Kidney tubule cell (primary cell): ENCODE data around the gene EGLN1.
A peak's percentile ranks its signal among the peaks of the same experiment; 100 is the strongest.
"Not testable (repeated sequence)": the region's sequence is repeated elsewhere in the genome, so short reads cannot be mapped to it uniquely, and the experiment has no call there.

Experiments used
- DNase-seq: peaks from one replicate; pipeline ENCODE4 v3.0.0-alpha.2; 2018; ENCODE audit warnings: low spot score

EGLN1 gene

DNA sequence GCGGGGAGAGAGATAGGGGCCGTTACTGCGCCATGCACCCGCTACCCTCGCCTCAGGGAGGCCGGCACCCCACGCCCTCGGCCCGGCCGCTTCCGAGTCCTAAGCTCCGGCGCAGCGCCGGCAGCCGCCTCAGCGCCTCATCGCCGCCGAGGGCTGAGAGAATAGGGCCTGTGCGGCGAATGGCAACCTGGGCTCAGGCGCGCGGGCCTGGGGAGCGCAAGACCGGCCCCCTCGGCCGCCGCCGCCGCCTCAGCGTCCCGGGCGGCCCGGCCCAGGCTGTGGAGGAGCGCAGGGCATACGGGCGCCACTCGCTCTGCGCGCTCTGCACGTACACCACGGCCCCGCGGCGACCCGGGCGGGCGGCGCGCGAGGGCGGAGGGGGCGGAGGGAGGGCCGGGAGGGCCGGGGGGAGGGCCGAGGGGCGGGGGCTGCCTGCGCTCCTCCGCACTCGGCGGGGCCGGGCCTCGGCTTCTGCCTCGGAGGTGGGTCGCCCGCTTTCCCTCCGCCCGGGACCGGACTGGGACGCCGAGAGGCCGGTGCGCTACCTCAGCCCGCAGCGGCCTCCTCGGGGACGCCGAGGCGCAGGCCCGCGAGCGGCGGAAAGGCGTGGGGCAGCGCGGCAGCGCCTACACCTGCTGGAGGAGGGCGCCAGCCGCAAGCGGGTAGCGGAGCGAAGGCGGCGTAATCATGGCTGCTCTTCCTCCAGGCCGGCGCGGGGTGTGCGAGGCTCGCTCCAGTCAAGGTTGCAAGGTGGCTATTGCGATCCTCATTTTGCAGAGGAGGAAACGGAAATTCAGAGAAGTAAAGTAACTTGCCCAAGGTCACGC is at the start of gene EGLN1:
EGLN1 (minus strand) TSS at position 317 of the 827 bp plus-strand sequence. CDS start 399 bp downstream, outside the sequence.
- DNase-seq, result peak; percentile 93

DNA sequence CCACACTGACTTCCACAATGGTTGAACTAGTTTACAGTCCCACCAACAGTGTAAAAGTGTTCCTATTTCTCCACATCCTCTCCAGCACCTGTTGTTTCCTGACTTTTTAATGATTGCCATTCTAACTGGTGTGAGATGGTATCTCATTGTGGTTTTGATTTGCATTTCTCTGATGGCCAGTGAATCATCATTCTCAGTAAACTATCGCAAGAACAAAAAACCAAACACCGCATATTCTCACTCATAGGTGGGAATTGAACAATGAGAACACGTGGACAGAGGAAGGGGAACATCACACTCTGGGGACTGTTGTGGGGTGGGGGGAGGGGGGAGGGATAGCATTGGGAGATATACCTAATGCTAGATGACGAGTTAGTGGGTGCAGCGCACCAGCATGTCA is 49.4 kb upstream of the EGLN1 start:
- DNase-seq, result not testable (repeated sequence)

DNA sequence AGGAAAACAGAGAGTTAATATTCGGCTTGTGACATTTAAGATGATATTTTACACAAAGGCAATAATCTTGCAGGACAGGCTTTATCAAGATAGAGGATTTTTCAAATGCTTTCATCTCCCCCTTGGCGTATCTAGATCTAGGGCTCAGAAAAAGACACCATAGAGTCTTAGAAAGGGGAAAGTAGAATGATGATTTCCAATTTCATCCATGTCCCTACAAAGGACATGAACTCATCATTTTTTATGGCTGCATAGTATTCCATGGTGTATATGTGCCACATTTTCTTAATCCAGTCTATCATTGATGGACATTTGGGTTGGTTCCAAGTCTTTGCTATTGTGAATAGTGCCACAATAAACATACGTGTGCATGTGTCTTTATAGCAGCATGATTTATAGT is 48.9 kb upstream of the EGLN1 start:
- DNase-seq, result not testable (repeated sequence)

DNA sequence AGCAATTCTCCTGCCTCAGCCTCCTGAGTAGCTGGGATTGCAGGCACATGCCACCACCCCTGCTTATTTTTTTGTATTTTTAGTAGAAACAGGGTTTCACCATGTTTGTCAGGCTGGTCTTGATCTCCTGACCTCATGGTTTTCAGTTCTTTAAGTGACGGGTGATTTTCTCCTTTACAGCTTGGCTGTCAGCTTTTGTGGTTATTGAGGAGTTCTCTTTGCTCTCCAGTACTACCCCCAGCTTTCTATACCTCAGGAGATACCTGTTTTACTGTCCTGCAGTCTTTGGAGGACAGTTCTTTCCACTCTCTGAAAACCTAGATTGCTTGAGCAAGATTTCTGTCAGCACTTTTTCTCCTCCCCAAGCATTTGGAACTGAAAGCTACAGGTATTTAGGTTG is 45.9 kb upstream of the EGLN1 start:
- DNase-seq, result no peak

DNA sequence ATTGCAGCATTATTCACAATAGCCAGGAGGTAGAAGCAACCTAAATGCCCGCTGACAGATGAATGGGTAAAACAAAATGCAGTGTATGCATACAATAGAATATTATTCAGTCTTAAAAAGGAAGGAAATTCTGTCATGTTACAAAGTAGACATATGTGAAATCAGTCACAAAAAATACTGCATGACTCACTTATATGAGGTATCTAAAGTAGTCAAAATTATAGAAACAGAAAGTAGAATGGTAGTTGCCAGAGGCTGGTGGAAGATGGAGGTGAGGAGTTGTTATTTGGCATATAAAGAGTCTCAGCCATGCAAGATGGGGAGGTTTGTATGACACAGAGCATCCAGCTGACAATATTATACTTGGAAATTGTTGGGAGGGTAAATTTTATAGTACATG is 43.0 kb upstream of the EGLN1 start:
- DNase-seq, result no peak

DNA sequence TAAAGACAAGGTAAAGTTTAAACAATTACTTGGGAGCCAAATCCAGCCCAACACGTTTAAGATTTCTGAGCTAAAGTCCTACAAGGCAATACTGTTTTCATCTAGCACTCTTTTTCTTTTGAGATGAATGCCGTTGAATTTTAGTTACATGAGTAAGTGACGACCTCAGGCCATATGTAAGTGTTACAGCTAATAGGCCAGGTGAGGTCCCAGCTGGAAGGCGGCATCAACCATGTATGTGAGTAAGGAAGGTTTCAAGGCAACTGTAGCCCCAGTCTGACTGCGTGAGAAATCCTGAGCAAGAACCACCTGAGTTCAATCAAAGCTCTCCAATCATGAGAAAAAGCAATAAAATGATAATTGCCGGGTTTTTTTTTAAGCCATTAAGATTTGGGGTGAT is 41.5 kb upstream of the EGLN1 start:
- no peak for DNase-seq

DNA sequence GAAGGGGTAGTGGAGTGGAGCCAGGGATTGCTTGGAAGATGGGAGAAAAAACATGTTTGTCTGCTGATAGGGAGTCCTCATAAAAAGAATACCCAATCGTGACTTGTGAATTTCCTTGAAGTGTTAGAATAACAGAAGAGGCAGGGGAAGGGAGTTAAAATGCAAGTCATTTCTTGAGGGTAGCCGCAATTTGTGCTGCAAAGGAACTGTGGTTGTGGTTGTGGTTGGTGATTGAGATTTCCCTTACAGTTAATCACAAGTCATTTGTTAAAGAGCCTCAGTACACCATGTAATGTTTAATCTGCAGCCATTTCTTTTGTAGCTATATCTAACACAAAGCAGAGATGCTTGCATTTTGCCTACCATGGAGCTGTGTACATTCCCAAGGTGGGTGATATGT is 38.5 kb upstream of the EGLN1 start:
- DNase-seq, result peak; percentile 25

DNA sequence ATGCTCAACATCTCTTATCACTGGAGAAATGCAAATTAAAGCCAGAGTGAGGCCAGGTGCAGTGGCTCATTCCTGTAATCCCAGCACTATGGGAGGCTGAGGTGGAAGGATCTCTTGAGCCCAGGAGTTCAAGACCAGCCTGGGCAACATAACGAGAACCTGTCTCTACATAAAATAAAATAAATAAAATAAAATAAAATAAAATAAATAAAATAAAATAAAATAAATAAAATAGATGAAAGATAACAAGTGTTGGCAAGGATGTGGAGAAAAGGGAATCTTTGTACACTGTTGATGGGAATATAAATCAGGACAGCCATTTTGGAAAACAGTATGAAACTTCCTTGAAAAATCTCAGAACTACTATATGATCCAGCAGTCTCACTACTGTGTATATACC is 37.4 kb upstream of the EGLN1 start:
- not testable (repeated sequence) for DNase-seq

DNA sequence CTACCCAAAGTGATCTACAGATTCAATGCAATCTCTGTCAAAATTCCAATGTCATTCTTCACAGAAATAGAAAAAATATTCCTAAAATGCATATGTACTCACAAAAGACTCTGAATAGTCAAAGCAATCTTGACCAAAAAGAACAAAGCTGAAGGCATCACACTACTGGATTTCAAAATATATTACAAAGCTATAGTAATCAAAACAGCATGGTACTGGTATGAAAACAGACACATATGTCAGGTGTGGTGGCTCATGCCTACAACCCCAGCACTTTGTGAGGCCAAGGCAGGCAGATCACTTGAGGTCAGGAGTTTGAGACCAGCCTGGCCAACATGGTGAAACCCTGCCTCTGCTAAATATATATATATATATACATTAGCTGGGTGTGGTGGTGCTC is 35.9 kb upstream of the EGLN1 start:
- DNase-seq, result not testable (repeated sequence)

DNA sequence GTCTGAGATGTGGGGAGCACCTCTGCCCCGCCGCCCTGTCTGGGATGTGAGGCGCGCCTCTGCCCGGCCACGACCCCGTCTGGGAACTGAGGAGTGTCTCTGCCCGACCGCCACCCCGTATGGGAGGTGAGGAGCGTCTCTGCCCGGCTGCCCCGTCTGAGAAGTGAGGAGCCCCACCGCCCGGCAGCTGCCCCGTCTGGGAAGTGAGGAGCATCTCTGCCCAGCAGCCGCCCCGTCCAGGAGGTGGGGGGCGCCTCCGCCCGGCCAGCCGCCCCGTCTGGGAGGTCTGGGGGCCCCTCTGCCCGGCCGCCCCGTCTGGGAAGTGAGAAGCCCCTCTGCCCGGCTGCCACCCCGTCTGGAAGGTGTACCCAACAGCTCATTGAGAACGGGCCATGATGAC is 32.0 kb upstream of the EGLN1 start:
- DNase-seq, result not testable (repeated sequence)

DNA sequence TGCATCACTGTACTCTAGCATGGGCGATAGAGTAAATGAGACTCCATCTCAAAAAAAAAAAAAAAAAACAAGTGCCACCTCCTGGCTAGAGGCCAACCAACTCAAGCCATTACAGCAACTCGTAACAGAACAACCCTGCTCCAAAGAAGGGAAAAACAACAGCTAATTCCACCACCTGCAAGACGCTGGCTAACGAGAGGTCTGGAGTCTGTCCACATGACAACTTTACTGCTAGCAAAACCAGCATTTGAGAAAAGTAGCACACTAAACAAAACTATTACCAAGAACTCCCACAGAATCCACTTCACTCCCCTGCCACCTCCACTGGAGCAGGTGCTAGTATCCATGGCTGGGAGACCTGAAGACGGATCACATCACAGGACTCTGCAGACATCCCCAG is 24.1 kb upstream of the EGLN1 start:
- no peak for DNase-seq

DNA sequence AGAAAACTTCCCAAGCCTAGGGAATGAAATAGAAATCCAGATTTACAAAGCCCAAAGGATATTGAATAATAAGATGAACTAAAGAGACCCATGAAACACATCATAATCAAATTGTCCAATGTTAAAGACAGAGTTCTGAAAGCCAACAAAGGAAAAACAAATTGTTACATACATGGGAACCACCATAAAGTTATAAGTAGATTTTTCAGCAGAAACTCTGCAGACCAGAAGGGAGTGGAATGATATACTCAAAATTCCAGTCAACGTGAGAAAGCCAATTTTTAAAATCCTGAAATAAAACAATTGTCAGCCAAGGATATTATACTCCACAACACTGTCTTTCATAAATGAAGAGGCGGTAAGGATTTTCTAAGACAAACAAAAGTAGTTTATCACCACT is 22.0 kb upstream of the EGLN1 start:
- DNase-seq, result no peak

DNA sequence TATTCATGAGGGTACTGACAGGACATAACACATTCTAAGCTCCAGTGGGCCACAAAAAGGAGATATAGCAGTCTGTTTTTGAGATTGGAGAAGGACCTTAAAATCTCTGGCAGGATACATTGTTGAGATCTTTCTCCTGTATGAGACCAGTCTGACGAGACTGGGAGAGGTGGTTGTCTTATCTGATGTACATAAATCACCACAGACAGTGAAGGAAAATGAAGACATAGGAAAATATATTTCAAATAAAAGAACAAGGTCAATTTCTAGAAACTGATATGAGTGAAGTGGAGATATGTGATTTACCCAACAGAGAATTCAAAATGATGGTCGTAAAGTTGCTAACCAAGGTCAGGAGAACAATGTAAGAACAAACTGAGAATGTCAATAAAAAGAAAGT is 21.3 kb upstream of the EGLN1 start:
- DNase-seq, result no peak

DNA sequence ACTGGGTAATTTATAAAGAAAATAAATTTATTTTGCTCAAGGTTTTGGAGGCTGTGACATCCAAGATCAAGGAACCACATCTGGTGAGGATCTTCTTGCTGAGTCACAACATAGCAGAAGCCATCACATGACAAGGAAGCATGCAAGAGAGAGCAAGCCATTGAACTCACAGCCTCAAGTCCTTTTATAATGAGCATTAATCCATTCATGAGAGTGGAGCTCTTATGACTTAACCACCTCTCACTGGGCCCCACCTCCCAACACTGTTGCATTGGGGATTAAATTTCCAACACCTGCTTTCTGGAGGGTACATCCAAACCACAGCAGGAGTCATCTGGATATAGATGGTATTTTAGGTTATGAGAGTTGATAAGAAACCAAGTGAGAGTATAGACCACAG is 20.6 kb upstream of the EGLN1 start:
- peak; percentile 59 for DNase-seq

DNA sequence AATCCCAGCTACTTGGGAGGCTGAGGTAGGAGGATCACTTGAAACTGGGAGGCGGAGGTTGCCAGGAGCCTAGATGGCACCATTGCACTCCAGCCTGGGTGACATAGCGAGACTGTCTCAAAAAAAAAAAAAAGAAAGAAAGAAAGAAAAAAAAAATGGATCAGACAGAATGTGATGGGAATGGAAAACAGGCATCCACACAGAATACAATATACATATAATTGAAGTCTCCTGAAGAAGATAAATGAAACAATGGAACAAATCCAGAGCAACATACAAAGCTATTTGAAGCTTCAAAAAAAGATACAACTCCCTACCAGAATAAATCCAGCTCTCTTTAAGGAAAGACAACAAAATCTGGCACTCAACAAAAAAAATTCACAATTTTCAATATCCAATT is 10.9 kb upstream of the EGLN1 start:
- no peak for DNase-seq

DNA sequence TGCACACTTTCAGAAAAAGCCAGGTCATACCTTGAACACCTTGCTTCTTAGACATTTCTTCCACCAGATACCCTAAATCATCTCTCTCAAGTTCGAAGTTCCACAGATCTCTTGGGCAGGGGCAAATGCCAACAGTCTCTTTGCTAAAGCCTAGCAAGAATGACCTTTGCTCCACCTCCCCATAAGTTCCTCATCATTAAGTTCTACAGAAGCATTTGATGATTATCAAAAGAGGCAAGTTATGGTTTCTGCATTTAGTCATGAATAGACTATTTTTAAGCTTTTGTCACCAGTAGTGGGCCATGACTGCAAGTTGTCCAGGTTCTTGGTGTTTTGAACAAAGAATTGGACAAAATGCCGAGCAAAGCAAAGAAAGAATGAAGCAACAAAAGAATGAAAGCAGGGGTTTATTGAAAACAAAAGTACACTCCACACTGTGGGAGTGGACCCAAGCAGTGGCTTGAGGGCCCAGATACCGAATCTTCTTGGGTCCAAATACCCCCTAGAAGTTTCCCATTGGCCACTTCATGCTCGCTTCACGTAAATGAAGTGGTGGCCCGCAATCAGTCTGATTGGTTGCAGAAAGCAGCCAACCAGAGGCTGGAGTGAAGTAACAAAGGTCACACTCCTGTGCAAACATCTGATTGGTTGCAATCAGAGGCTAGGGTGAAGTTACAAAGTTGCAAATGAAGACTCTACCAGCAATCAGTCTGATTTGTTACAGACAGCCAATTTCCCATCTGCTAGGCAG is 9.8 kb upstream of the EGLN1 start:
- no peak for DNase-seq

DNA sequence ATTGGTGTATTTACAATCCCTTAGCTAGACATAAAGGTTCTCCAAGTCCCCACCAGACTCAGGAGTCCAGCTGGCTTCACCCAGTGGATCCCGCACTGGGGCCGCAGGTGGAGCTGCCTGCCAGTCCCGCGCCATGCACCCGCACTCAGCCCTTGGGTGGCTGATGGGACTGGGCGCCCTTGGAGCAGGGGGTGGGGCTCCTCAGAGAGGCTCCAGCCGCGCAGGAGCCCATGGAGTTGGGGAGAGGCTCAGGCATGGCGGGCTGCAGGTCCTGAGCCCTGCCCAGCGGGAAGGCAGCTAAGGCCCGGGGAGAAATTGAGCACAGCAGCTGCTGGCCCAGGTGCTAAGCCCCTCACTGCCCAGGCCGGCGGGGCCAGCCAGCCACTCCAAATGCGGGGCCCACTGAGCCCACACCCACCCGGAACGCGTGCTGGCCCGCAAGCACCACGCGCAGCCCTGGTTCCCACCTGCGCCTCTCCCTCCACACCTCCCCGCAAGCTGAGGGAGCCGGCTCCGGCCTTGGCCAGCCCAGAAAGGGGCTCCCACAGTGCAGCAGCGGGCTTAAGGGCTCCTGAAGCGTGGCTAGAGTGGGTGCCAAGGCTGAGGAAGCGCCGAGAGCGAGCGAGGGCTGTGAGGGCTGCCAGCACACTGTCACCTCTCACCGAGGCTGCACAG is 8.7 kb upstream of the EGLN1 start:
- DNase-seq, result not testable (repeated sequence)

DNA sequence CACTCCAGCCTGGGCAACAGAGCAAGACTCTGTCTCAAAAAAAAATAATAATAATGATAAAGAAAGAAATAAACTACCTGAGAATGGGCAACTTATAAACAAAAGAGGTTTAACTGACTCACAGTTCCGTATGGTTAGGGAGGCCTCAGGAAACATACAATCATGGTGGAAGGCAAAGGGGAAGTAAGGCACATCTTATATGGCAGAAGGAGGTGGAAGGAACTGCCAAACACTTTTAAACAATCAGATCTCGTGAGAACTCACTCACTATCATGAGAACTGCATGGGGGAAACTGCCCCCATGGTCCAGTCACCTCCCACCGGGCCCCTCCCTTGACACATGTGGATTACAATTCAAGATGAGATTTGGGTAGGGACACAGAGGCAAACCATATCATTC is 6.3 kb upstream of the EGLN1 start:
- no peak for DNase-seq

DNA sequence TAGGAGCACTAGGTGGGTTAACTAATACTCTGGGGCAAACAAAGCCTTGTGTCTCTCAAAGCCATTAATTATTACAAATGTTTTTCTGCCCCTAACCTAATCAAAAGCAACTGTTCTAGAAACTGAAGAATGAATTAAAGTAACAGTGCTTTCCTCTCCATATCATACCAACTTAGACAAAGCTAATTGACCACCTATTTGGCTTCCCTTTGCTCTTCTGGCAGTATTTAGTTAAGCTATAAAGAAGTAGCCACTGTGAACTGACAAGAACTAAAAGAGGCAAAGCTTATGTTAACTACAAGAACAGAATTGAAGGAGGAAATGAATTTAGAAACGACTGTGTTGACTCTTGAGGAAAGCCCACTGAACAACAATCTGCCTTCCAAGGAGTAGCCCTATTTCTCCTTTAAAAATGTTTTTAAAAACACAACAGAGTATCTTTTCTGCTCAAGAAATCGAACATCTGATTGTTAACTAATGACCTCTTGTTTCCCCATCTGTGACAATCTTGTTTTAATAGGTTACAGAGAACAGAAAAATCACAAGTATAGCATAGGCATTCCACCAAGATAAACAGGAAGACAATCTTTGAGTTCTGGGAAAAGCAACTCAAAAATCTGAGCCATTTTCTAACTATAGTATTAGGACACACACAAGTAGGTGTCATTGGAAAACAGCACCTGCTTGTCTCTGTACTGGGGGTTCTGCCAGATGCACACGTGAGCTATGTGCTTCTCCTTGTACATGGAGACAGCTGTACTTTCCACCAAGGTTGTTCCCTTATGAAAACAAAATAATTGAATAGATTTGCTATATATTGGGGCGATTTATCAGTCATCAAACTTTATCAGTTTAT is 3.1 kb upstream of the EGLN1 start:
- no peak for DNase-seq

DNA sequence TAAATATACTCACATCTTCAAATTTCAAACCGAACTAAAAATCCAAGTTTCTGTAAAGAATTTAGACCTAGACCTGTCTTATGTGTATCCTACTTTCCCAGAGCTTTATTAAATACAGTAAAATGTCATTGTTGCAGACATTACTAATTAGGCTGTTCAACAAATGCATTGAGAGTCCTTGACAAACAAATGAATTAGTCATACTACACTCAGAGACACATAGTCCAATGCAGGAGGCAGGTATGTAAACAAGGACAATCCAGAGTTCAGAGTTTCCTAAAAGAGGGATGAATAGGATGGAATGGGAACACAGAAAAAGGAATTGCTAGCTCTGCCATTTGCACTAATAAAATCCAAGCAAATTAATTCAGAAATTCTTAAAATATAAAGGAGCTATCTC is 1.6 kb upstream of the EGLN1 start:
- DNase-seq, result no peak

DNA sequence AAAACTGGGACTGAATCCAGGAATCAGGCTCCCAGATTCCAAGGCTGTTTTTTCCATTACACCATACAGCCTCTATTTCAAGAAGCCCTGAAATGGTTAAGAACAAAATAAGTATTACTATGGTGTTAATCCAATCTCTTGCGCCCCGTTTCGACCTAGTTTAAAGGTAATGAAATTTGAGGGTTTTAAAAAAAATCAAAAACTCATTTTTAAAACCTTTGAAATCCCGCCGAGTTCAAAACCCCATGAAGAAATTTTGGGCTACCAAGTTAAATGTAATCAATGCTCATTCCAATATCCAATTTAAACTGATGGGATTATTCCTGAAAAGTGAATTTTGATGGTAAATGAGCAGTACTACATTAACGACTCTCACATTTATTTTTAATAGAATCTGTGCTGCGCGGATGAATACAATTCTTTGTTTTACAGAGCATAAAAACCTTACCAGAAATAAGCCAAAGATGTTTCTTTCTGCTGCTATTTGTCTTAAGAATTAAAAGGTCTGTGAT is 767 bp upstream of the EGLN1 start:
- DNase-seq, result no peak

DNA sequence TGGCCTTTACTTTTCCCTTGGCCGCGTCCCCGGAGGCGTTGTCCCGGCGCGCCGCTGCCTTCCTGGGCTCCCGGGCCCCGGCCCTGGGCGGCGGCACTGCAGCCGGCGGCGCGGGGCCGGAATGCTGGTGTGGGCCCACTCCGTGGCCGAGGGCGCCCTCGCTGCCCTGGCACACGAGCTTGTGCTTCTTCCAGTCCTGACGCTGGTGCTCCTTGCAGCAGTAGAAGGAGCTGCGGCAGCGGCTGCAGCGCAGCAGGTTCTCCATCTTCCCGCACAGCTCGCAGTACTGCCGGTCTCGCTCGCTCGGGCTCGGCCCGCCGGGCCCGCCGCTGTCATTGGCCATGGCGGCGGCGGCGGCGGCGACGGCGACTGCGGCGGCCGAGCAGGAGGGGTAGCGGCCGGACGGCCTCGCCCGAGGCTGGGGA is 529 bp downstream of the EGLN1 start:
- DNase-seq, result peak; percentile 52
